ENCODE results near the gene TXNRD1. TPM values are rescaled to one million over a fixed set of nuclear protein-coding genes. Genes with fewer than 3 reads are reported as not detected.

The TXNRD1 gene
- total and polyA plus RNA-seq, 9 donors = 45.0 to 157 (median 77.4) TPM

- Histone ChIP-seq H3K4me3 (no peak overlapping the region), H3K27me3 (no peaks in the 10 kb centered on the region), H3K4me1 (ENCODE audit: insufficient read depth) (no peaks in the 10 kb centered on the region), H3K9me3 (no peaks in the 10 kb centered on the region), H3K27ac (no peak overlapping the region), H3K36me3 (no peaks in the 10 kb centered on the region)
- 89 to 92% (median 91%) methylated on average over 5 of the region's 5 CpGs for WGBS, 3 donors
- no peak for TF ChIP-seq EP300 (IDR thresholded peaks at IDR 0.05)
- no peak for TF ChIP-seq POLR2A (IDR thresholded peaks at IDR 0.05)
- no peak for TF ChIP-seq CTCF (IDR thresholded peaks at IDR 0.05)
- intact Hi-C loops (cut with DNase I) = no loop called here
- DNase-seq = no peak
Observed at GRCh38 chr12:104247698-104248097, 32.1 kb downstream of the TXNRD1 start.

GRCh38 chr12:104248444-104248843, 32.9 kb downstream of the TXNRD1 start:
- no peaks in the 10 kb centered on the region for H3K27me3 ChIP-seq
- H3K9me3 ChIP-seq = no peaks in the 10 kb centered on the region
- no peaks in the 10 kb centered on the region for H3K36me3 ChIP-seq
- H3K27ac ChIP-seq = no peak overlapping the region
- WGBS, 3 donors = 97% methylated on average over 8 of the region's 8 CpGs
- intact Hi-C loops (cut with DNase I) = no loop called here
- H3K4me3 ChIP-seq = no peak overlapping the region
- DNase-seq = no peak
- H3K4me1 ChIP-seq (ENCODE audit: insufficient read depth) = no peaks in the 10 kb centered on the region
- no peak for TF ChIP-seq EP300 (IDR thresholded peaks at IDR 0.05)
- no peak for TF ChIP-seq CTCF (IDR thresholded peaks at IDR 0.05)
- no peak for TF ChIP-seq POLR2A (IDR thresholded peaks at IDR 0.05)

- no peak overlapping the region for H3K27ac ChIP-seq
- H3K9me3 ChIP-seq = no peaks in the 10 kb centered on the region
- no peaks in the 10 kb centered on the region for H3K4me1 ChIP-seq (ENCODE audit: insufficient read depth)
- H3K4me3 ChIP-seq = no peak overlapping the region
- no peak for DNase-seq
- H3K27me3 ChIP-seq = no peaks in the 10 kb centered on the region
- intact Hi-C loops (cut with DNase I) = no loop called here
- H3K36me3 ChIP-seq = no peaks in the 10 kb centered on the region
- TF ChIP-seq EP300 (IDR thresholded peaks at IDR 0.05) (no peak), POLR2A (IDR thresholded peaks at IDR 0.05) (no peak), CTCF (IDR thresholded peaks at IDR 0.05) (no peak)
- 81 to 87% (median 87%) methylated on average over 3 of the region's 3 CpGs for WGBS, 3 donors
Observed at GRCh38 chr12:104249017-104249416, 33.4 kb downstream of the TXNRD1 start.

GRCh38 chr12:104249898-104250297, 34.3 kb downstream of the TXNRD1 start:
- Histone ChIP-seq H3K27me3 (no peaks in the 10 kb centered on the region), H3K4me1 (ENCODE audit: insufficient read depth) (no peaks in the 10 kb centered on the region), H3K9me3 (no peaks in the 10 kb centered on the region), H3K36me3 (no peaks in the 10 kb centered on the region), H3K27ac (no peak overlapping the region), H3K4me3 (no peak overlapping the region)
- DNase-seq = no peak
- intact Hi-C loops (cut with DNase I) = no loop called here
- 95 to 97% (median 96%) methylated on average over 4 of the region's 4 CpGs for WGBS, 3 donors
- no peak for TF ChIP-seq EP300 (IDR thresholded peaks at IDR 0.05)

GRCh38 chr12:104250366-104251125, 35.0 kb downstream of the TXNRD1 start:
- Histone ChIP-seq H3K9me3 (no peaks in the 10 kb centered on the region), H3K27me3 (no peaks in the 10 kb centered on the region), H3K36me3 (no peaks in the 10 kb centered on the region), H3K27ac (no peak overlapping the region), H3K4me1 (ENCODE audit: insufficient read depth) (no peaks in the 10 kb centered on the region), H3K4me3 (no peak overlapping the region)
- intact Hi-C loops (cut with DNase I) = no loop called here
- TF ChIP-seq CTCF (IDR thresholded peaks at IDR 0.05) (no peak), POLR2A (IDR thresholded peaks at IDR 0.05) (no peak), EP300 (IDR thresholded peaks at IDR 0.05) (no peak)
- DNase-seq = no peak
- WGBS, 3 donors = 76 to 83% (median 80%) methylated on average over 2 of the region's 2 CpGs

All from ovary (tissue), 9 donors.